ENCODE data around the gene MTFR1L. TPM values are rescaled to one million over a fixed set of nuclear protein-coding genes. Genes with fewer than 3 reads are reported as not detected.

MTFR1L gene
- total RNA-seq, 1 experiment from 2014 or later, result 32.5 TPM

- H3K9ac ChIP-seq (ENCODE audit: extremely low read depth, insufficient read length, low read length), result no peak overlapping the region
Observed at GRCh38 chr1:25847929-25848328, 28.2 kb downstream of the MTFR1L start.

More at GRCh38 chr1:25847929-25848328, 28.2 kb downstream of the MTFR1L start:
- H3K23me2 ChIP-seq (ENCODE audit: insufficient read length, low read depth, low read length, poor library complexity, severe bottlenecking), result no peaks in the 10 kb centered on the region
- H4K5ac ChIP-seq (ENCODE audit: insufficient read length, low read depth, low read length), result no peak overlapping the region
- H4K20me1 ChIP-seq (ENCODE audit: control insufficient read depth, insufficient read depth, insufficient read length), result no peaks in the 10 kb centered on the region
- no peaks in the 10 kb centered on the region; the same call in 1 of the 2 replicates for H3K79me2 ChIP-seq (ENCODE audit: insufficient read depth, low read length)
- H2BK15ac ChIP-seq (ENCODE audit: low read depth, low read length), result no peak overlapping the region
- H3K27me3 ChIP-seq (ENCODE audit: insufficient read depth, low read length), result no peaks in the 10 kb centered on the region
- H2BK20ac ChIP-seq (ENCODE audit: low read depth, low read length, poor library complexity, severe bottlenecking), result no peak overlapping the region
- no peak overlapping the region for H2BK12ac ChIP-seq (ENCODE audit: insufficient read length, low read depth, low read length)
- H3K4ac ChIP-seq (ENCODE audit: low read depth, low read length), result no peak overlapping the region
- H3K27ac ChIP-seq (ENCODE audit: insufficient read length, low read depth, low read length), result no peak overlapping the region
- DNase-seq, result no peak
- Mint-ChIP-seq H3K4me3 (no peak overlapping the region), H3K4me1 (peaks cover 10 to 14% of the 10 kb centered on the region in 2 experiments), H3K27me3 (ENCODE audit: low read depth) (no peaks in the 10 kb centered on the region), H3K36me3 (ENCODE audit: insufficient read depth in 1 of 3, low read depth in 3 of 3) (no peaks in the 10 kb centered on the region; a peak in 1 of 7 replicates), H3K9me3 (no peaks in the 10 kb centered on the region), H3K27ac (no peak overlapping the region)
- no peak overlapping the region for H2BK5ac ChIP-seq (ENCODE audit: insufficient read length, low read length)
- no peak overlapping the region for H2AFZ ChIP-seq (ENCODE audit: low read length)
- no peak overlapping the region for H3K14ac ChIP-seq (ENCODE audit: insufficient read depth, low read length)
- no peak overlapping the region for H4K8ac ChIP-seq (replicated peaks; ENCODE audit: insufficient read length, low read depth, low read length)
- no peak overlapping the region for H2AK5ac ChIP-seq (ENCODE audit: insufficient read length, low read length)
- no peak overlapping the region for H3T11ph ChIP-seq (ENCODE audit: low read length)
- WGBS (ENCODE audit: extremely low coverage, insufficient read length, low lambda C conversion rate), result no CpG with 5 or more reads among the region's 4 CpGs
- no peak overlapping the region for H3K56ac ChIP-seq (ENCODE audit: insufficient read length, low read depth, low read length)
- no peak overlapping the region for H3K4me2 ChIP-seq (ENCODE audit: insufficient read depth, insufficient read length, low read length)
- TF ChIP-seq, protein P1, sequence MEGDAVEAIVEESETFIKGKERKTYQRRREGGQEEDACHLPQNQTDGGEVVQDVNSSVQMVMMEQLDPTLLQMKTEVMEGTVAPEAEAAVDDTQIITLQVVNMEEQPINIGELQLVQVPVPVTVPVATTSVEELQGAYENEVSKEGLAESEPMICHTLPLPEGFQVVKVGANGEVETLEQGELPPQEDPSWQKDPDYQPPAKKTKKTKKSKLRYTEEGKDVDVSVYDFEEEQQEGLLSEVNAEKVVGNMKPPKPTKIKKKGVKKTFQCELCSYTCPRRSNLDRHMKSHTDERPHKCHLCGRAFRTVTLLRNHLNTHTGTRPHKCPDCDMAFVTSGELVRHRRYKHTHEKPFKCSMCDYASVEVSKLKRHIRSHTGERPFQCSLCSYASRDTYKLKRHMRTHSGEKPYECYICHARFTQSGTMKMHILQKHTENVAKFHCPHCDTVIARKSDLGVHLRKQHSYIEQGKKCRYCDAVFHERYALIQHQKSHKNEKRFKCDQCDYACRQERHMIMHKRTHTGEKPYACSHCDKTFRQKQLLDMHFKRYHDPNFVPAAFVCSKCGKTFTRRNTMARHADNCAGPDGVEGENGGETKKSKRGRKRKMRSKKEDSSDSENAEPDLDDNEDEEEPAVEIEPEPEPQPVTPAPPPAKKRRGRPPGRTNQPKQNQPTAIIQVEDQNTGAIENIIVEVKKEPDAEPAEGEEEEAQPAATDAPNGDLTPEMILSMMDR (conservative IDR thresholded peaks at IDR 0.05), result no peak
- H4K91ac ChIP-seq (ENCODE audit: insufficient read length, low read depth, low read length), result no peak overlapping the region
- no peak overlapping the region for H2BK120ac ChIP-seq (ENCODE audit: low read depth, low read length, poor library complexity, severe bottlenecking)
- no peak overlapping the region for H3K18ac ChIP-seq (ENCODE audit: insufficient read length, low read depth, low read length)
- H3K9me3 ChIP-seq (ENCODE audit: control insufficient read depth, low read depth, low read length), result no peaks in the 10 kb centered on the region
- no peaks in the 10 kb centered on the region for H3K79me1 ChIP-seq (ENCODE audit: insufficient read depth, low read depth, low read length, poor library complexity, severe bottlenecking)
- no peaks in the 10 kb centered on the region for H3K4me1 ChIP-seq (ENCODE audit: insufficient read depth, low read length)
- no peak overlapping the region for H3K23ac ChIP-seq (ENCODE audit: insufficient read length, low read depth, low read length)
